ENCODE data around the gene PELI3. TPM values are rescaled to one million over a fixed set of nuclear protein-coding genes. Genes with fewer than 3 reads are reported as not detected.

The PELI3 gene
- total RNA-seq, 2 experiments from 2014 or later = 20.7 to 23.8 TPM

GRCh38 chr11:66432597-66432996, 34.1 kb upstream of the PELI3 start:
- H3K9me3 Mint-ChIP-seq = no peaks in the 10 kb centered on the region
- Histone ChIP-seq H3K27me3 (ENCODE audit: control insufficient read depth in 1 of 2, insufficient read depth in 2 of 2, low read length in 2 of 2) (no peaks in the 10 kb centered on the region), H3K36me3 (ENCODE audit: insufficient read depth, low read length) (peaks cover 26% of the 10 kb centered on the region), H3K27ac (ENCODE audit: low read depth in 1 of 2, low read length in 2 of 2) (no peak overlapping the region), H3K4me3 (ENCODE audit: low read length) (no peak overlapping the region), H3K9me3 (ENCODE audit: control insufficient read depth in 1 of 2, insufficient read depth in 1 of 2, low read length in 2 of 2) (no peaks in the 10 kb centered on the region), H3K4me1 (ENCODE audit: insufficient read depth, low read length) (no peaks in the 10 kb centered on the region)
- no peaks in the 10 kb centered on the region for H3K27me3 Mint-ChIP-seq
- ChIA-PET CTCF (no interaction called here), POLR2A (no interaction called here)
- no peak for TF ChIP-seq CTCF (IDR thresholded peaks at IDR 0.05)
- H3K36me3 Mint-ChIP-seq (ENCODE audit: low read depth) = peaks cover 42% of the 10 kb centered on the region
- no peak overlapping the region for H3K27ac Mint-ChIP-seq
- H3K4me1 Mint-ChIP-seq (ENCODE audit: low read depth) = peaks cover 5% of the 10 kb centered on the region
- intact Hi-C loops (cut with DNase I, micrococcal nuclease) = no loop called here
- no peak overlapping the region for H3K4me3 Mint-ChIP-seq
- no peak for ATAC-seq (ENCODE audit: poor library complexity)
- no peak for DNase-seq

- DNase-seq (no peak), ATAC-seq (ENCODE audit: poor library complexity) (no peak)
- ChIA-PET POLR2A (interaction anchor here (0.8 to 2.3 kb wide), 17 partner anchors 9 to 990 kb away, joined by 3 to 35 read pairs (median 8); partner anchors contain the start of genes ACTN3, DPP3, PELI3 and RBM14), CTCF (interaction anchor here (0.8 to 2.5 kb wide), 18 partner anchors 9 to 1626 kb away, joined by 3 to 27 read pairs (median 9); partner anchors contain the start of genes BBS1, DPP3, NPAS4 and PELI3)
- Mint-ChIP-seq H3K4me1 (ENCODE audit: low read depth) (peaks cover 13% of the 10 kb centered on the region), H3K9me3 (no peaks in the 10 kb centered on the region), H3K27ac (peak overlapping the region; percentile 87), H3K27me3 (peaks cover 3% of the 10 kb centered on the region), H3K36me3 (ENCODE audit: low read depth) (peaks cover 42% of the 10 kb centered on the region), H3K4me3 (peak overlapping the region; percentile 94)
- peaks cover 11% of the 10 kb centered on the region for H3K4me1 ChIP-seq (ENCODE audit: insufficient read depth, low read length)
- H3K9me3 ChIP-seq (ENCODE audit: control insufficient read depth in 1 of 2, insufficient read depth in 1 of 2, low read length in 2 of 2) = peaks cover under 1 to 3% of the 10 kb centered on the region in 2 experiments
- no peak for TF ChIP-seq CTCF (IDR thresholded peaks at IDR 0.05)
- intact Hi-C loops (cut with DNase I, micrococcal nuclease) = loop anchor here (1.0 to 2.0 kb wide), 4 partner anchors 29 to 73 kb away; partner anchors contain the start of genes PELI3 (in 2 of the 2) and BBS1 (in 1 of the 2)
- peaks cover 26% of the 10 kb centered on the region for H3K36me3 ChIP-seq (ENCODE audit: insufficient read depth, low read length)
- peak overlapping the region; percentile 70 for H3K4me3 ChIP-seq (ENCODE audit: low read length)
- peak overlapping the region; percentile 67 to 89 for H3K27ac ChIP-seq (ENCODE audit: low read depth in 1 of 2, low read length in 2 of 2)
- no peaks in the 10 kb centered on the region for H3K27me3 ChIP-seq (ENCODE audit: control insufficient read depth in 1 of 2, insufficient read depth in 2 of 2, low read length in 2 of 2)
These were observed 28.7 kb upstream of the PELI3 start for GRCh38 chr11:66437979-66438503.

GRCh38 chr11:66438504-66439466, 27.9 kb upstream of the PELI3 start, which contains the start of gene MRPL11:
Gene MRPL11, minus strand, starts transcription at chr11:66438848. Its CDS starts 94 bp downstream, at chr11:66438754.
- DNase-seq = peak; percentile 78 to 95 (median 86)

More at GRCh38 chr11:66438504-66439466, 27.9 kb upstream of the PELI3 start, which contains the start of gene MRPL11:
- H3K36me3 Mint-ChIP-seq (ENCODE audit: low read depth) = peaks cover 38% of the 10 kb centered on the region
- H3K27me3 ChIP-seq (ENCODE audit: control insufficient read depth in 1 of 2, insufficient read depth in 2 of 2, low read length in 2 of 2) = no peaks in the 10 kb centered on the region
- H3K4me1 ChIP-seq (ENCODE audit: insufficient read depth, low read length) = peaks cover 11% of the 10 kb centered on the region
- H3K4me3 ChIP-seq (ENCODE audit: low read length) = peak within 1 kb of the TSS; percentile 70
- H3K36me3 ChIP-seq (ENCODE audit: insufficient read depth, low read length) = peaks cover 24% of the 10 kb centered on the region
- peak within 1 kb of the TSS; percentile 67 to 89 for H3K27ac ChIP-seq (ENCODE audit: low read depth in 1 of 2, low read length in 2 of 2)
- H3K4me3 Mint-ChIP-seq = peak within 1 kb of the TSS; percentile 94
- ChIA-PET CTCF (interaction anchor here (0.5 to 2.5 kb wide), 40 partner anchors 8 to 1626 kb away, joined by 3 to 27 read pairs (median 3); partner anchors contain the start of genes ACTN3, BBS1, BRMS1 and DPP3), POLR2A (interaction anchor here (0.6 to 2.3 kb wide), 23 partner anchors 9 to 989 kb away, joined by 3 to 35 read pairs (median 4); partner anchors contain the start of genes ACTN3, BBS1, BRMS1 and DPP3)
- H3K27me3 Mint-ChIP-seq = peaks cover 3% of the 10 kb centered on the region
- intact Hi-C loops (cut with DNase I, micrococcal nuclease) = loop anchor here (1.0 to 2.0 kb wide), 4 partner anchors 28 to 72 kb away; partner anchors contain the start of genes PELI3 (in 2 of the 2) and BBS1 (in 1 of the 2)
- peaks cover 6 to 11% of the 10 kb centered on the region in 2 experiments for H3K9me3 ChIP-seq (ENCODE audit: control insufficient read depth in 1 of 2, insufficient read depth in 1 of 2, low read length in 2 of 2)
- H3K27ac Mint-ChIP-seq = peak within 1 kb of the TSS; percentile 87
- H3K9me3 Mint-ChIP-seq = no peaks in the 10 kb centered on the region
- ATAC-seq (ENCODE audit: poor library complexity) = peak; percentile 99
- peaks cover 13% of the 10 kb centered on the region for H3K4me1 Mint-ChIP-seq (ENCODE audit: low read depth)
- TF ChIP-seq CTCF (IDR thresholded peaks at IDR 0.05) = peak; percentile 69

Data from CD4-positive, alpha-beta T cell (primary cell).